Large intestine (tissue), 3 donors: ENCODE results near the gene RCE1. TPM values are rescaled to one million over a fixed set of nuclear protein-coding genes. Genes with fewer than 3 reads are reported as not detected.
A peak's percentile ranks its signal among the peaks of the same experiment; 100 is the strongest.

Experiments
- DNase-seq, 2 donors: peaks; one replicate each; pipeline versions ENCODE4 v3.0.0 to v3.0.0-alpha.2; 2013
- H3K27ac ChIP-seq: one replicate; pipeline ENCODE4 v1.5.1; 2013; ENCODE audit warnings: low read length
- H3K27me3 ChIP-seq: 2 replicates; pipeline ENCODE4 v1.6.1; 2013; ENCODE audit warnings: low read length; ENCODE audit not compliant: control insufficient read depth, insufficient read depth
- H3K36me3 ChIP-seq: 2 replicates; pipeline ENCODE4 v1.6.1; 2013; ENCODE audit warnings: low read length; ENCODE audit not compliant: control insufficient read depth, insufficient read depth
- H3K4me1 ChIP-seq: one replicate; pipeline ENCODE4 v1.6.1; 2013; ENCODE audit warnings: low read length; ENCODE audit not compliant: control insufficient read depth, insufficient read depth
- H3K4me3 ChIP-seq: one replicate; pipeline ENCODE4 v1.5.1; 2013; ENCODE audit warnings: low read length
- H3K9me3 ChIP-seq: one replicate; pipeline ENCODE4 v1.6.1; 2013; ENCODE audit warnings: mild to moderate bottlenecking, low read depth, low read length, moderate library complexity; ENCODE audit not compliant: control insufficient read depth
- WGBS: methylation state at CpG from one replicate; pipeline ENCODE4 v1.1.5; 2013; ENCODE audit warnings: low lambda C conversion rate; ENCODE audit not compliant: insufficient coverage; 5-methylcytosine and 5-hydroxymethylcytosine counted together
- polyA plus RNA-seq: library from polyadenylated mRNA; unstranded; fragments of 120-200 nt; gene quantifications from one replicate; pipeline ENCODE4 v1.2.1, GENCODE V29; 2013

RCE1 gene
- polyA plus RNA-seq, 1 donor = 27.2 TPM

- DNase-seq = no peak
- WGBS = no CpG with 5 or more reads among the region's 11 CpGs
- H3K27me3 ChIP-seq = no peaks in the 10 kb centered on the region
- no peaks in the 10 kb centered on the region for H3K4me1 ChIP-seq
- H3K4me3 ChIP-seq = no peak overlapping the region
- no peak overlapping the region for H3K27ac ChIP-seq
- peaks cover 2% of the 10 kb centered on the region for H3K36me3 ChIP-seq
- peaks cover 6% of the 10 kb centered on the region for H3K9me3 ChIP-seq
Measured at GRCh38 chr11:66862559-66863037, 19.4 kb downstream of the RCE1 start.

GRCh38 chr11:66863428-66864125 is 20.3 kb downstream of the RCE1 start:
- Histone ChIP-seq H3K4me1 (peaks cover 3% of the 10 kb centered on the region), H3K9me3 (no peaks in the 10 kb centered on the region), H3K36me3 (peaks cover 2% of the 10 kb centered on the region), H3K27ac (no peak overlapping the region), H3K27me3 (no peaks in the 10 kb centered on the region), H3K4me3 (no peak overlapping the region)
- DNase-seq = no peak
- WGBS = no CpG with 5 or more reads among the region's 31 CpGs

GRCh38 chr11:66864172-66864901 is 21.1 kb downstream of the RCE1 start:
- H3K27ac ChIP-seq = no peak overlapping the region
- no peak for DNase-seq
- no peaks in the 10 kb centered on the region for H3K27me3 ChIP-seq
- H3K9me3 ChIP-seq = no peaks in the 10 kb centered on the region
- no peak overlapping the region for H3K4me3 ChIP-seq
- H3K4me1 ChIP-seq = peaks cover 3% of the 10 kb centered on the region
- peaks cover 2% of the 10 kb centered on the region for H3K36me3 ChIP-seq
- no CpG with 5 or more reads among the region's 35 CpGs for WGBS

- Histone ChIP-seq H3K36me3 (peaks cover 3% of the 10 kb centered on the region), H3K9me3 (no peaks in the 10 kb centered on the region), H3K4me3 (no peak overlapping the region), H3K27me3 (no peaks in the 10 kb centered on the region), H3K4me1 (peaks cover 3% of the 10 kb centered on the region), H3K27ac (no peak overlapping the region)
- no peak for DNase-seq
- no CpG with 5 or more reads among the region's 23 CpGs for WGBS
Measured at GRCh38 chr11:66864924-66865697, 21.9 kb downstream of the RCE1 start.

GRCh38 chr11:66866007-66866406 is 22.8 kb downstream of the RCE1 start:
- WGBS = no CpG with 5 or more reads among the region's 23 CpGs
- DNase-seq = no peak
- no peaks in the 10 kb centered on the region for H3K9me3 ChIP-seq

GRCh38 chr11:66866511-66866986 is 23.3 kb downstream of the RCE1 start:
- peaks cover 3% of the 10 kb centered on the region for H3K4me1 ChIP-seq
- no peak for DNase-seq
- H3K36me3 ChIP-seq = peaks cover 13% of the 10 kb centered on the region
- WGBS = no CpG with 5 or more reads among the region's 7 CpGs
- H3K9me3 ChIP-seq = no peaks in the 10 kb centered on the region
- no peaks in the 10 kb centered on the region for H3K27me3 ChIP-seq
- no peak overlapping the region for H3K27ac ChIP-seq
- no peak overlapping the region for H3K4me3 ChIP-seq

More at GRCh38 chr11:66866007-66866406, 22.8 kb downstream of the RCE1 start:
- H3K4me1 ChIP-seq = peaks cover 3% of the 10 kb centered on the region
- no peak overlapping the region for H3K27ac ChIP-seq
- peaks cover 10% of the 10 kb centered on the region for H3K36me3 ChIP-seq
- no peaks in the 10 kb centered on the region for H3K27me3 ChIP-seq
- no peak overlapping the region for H3K4me3 ChIP-seq

- H3K27me3 ChIP-seq = no peaks in the 10 kb centered on the region
- peaks cover 3% of the 10 kb centered on the region for H3K4me1 ChIP-seq
- H3K4me3 ChIP-seq = no peak overlapping the region
- no peaks in the 10 kb centered on the region for H3K9me3 ChIP-seq
- no peak overlapping the region for H3K27ac ChIP-seq
- no peak for DNase-seq
- H3K36me3 ChIP-seq = peaks cover 14% of the 10 kb centered on the region
- WGBS = no CpG with 5 or more reads among the region's 14 CpGs
Measured at GRCh38 chr11:66867425-66868040, 24.3 kb downstream of the RCE1 start.

- 100% methylated on average over 2 of the region's 13 CpGs for WGBS
- DNase-seq = no peak
- H3K27me3 ChIP-seq = no peaks in the 10 kb centered on the region
- H3K4me1 ChIP-seq = peaks cover 3% of the 10 kb centered on the region
- H3K4me3 ChIP-seq = no peak overlapping the region
- H3K27ac ChIP-seq = no peak overlapping the region
- peaks cover 14% of the 10 kb centered on the region for H3K36me3 ChIP-seq
- no peaks in the 10 kb centered on the region for H3K9me3 ChIP-seq
Measured at GRCh38 chr11:66868082-66868725, 25.0 kb downstream of the RCE1 start.

- Histone ChIP-seq H3K27ac (no peak overlapping the region), H3K36me3 (peaks cover 14% of the 10 kb centered on the region), H3K4me1 (peaks cover 3% of the 10 kb centered on the region), H3K27me3 (no peaks in the 10 kb centered on the region), H3K4me3 (no peak overlapping the region), H3K9me3 (no peaks in the 10 kb centered on the region)
- peak; percentile 54 to 69 for DNase-seq
- WGBS = 80% methylated on average over 1 of the region's 27 CpGs
Measured at GRCh38 chr11:66868726-66869566, 25.7 kb downstream of the RCE1 start.
